Activated CD8-positive, alpha-beta memory T cell treated with anti-CD3 and anti-CD28 coated beads, Interleukin-2, amount 50 U/mL, for 1 hour (primary cell): ENCODE results near the gene COP1.
"Not testable (repeated sequence)": the region's sequence is repeated elsewhere in the genome, so short reads cannot be mapped to it uniquely, and the experiment has no call there.

ENCODE experiments used
- DNase-seq: peaks from one replicate; pipeline ENCODE4 v3.0.0-alpha.2; 2020; ENCODE audit errors: extremely low read depth

The COP1 gene

DNA sequence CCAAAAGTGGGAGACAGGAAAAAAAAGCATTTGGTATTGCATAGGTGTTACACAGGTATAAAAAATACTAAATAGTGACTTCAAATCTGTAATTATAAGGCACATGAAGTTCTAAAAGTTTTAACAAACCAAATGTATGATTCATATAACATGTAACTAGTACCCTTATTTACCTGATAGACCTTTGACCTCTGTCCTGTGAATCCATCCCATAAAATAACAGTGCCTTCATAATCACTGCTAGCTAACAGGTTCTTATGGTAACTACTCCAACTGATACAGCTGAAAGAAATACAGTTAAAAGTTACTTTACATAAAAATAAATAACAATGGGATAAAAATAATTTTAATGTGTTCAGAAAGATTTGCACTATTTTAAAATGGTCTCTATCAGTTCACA, 163.5 kb downstream of the COP1 start:
- no peak for DNase-seq

DNA sequence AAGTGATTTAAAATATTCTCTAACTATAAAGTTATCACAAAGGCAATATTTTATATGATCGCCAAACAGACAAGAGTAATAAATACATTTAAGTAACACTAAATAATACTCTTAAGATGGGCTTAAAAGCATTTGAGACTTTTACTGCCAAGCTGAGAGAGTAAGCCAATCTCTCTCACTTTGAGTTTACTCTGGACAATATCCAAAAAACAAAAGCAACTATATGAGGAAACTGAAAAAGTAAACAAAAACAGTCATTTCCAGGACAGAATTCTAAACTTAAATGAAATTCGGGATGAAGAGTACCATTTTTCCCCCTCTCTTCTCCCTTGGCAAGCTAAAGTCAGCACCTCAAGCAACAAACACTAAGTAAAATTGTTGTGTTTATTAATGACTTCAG, 173.2 kb downstream of the COP1 start:
- DNase-seq: no peak

DNA sequence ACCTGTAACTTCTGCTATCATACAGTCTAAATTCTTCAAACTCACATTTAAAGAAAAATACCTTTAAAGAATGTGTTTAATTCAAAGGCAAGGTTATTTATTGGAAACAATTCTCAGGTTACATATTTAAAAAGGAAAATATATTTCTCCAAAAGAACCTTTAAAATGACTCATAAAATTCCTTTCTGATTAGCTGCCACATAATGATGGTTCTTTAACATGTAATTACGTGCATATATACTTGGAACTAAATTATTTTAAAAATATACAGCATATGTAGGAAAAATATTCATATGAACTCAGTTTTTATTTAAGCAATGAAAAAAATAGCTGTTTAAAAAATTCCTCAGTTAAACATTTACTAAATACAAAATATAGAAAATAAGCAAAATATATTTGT, 173.6 kb downstream of the COP1 start:
- no peak for DNase-seq

DNA sequence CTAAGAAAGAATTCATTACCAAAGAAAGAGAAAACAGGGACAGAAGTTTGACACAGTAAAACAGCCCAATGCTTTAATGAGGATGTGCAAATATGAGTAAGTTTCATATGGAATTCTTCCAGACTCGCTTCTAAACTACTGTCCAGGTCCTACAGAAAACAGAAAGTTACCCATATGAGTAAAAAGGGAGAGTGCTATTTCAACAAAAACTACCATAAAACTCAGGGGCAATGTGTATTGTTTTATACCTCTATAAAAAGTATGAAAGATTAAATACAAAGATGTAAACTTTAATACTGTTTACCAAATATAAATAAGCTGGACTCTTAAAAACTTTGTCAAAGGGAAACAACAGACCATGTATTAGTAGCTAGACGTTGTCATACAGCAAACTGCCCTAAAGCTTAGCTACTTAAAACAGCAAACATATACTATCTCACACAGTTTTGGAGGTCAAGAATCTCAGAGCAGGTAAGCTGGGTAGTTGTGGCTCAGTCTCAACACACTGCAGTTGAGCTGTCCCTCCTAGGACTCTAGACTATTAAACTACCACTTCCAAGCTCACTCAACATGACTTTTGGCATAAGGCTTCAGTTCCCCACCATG, 174.9 kb downstream of the COP1 start:
- no peak for DNase-seq

DNA sequence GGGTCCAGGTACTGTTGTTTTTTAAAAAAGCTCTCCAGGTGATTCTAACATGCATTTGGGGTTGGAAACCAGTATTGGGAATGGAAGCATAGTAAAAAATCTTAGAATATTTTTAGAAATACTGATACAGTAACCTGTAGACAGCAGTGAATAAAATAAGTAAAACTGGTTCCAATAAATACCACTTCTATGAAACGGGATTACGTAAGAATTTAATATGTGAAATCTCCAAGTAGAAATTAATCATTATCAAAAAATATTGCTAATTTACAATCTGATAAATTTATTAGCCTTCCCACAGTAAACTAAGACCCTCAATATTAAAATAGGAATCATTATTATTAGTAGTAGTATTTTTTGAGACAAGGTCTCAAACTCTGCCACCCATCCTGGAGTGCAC, 177.5 kb downstream of the COP1 start:
- DNase-seq: no peak

DNA sequence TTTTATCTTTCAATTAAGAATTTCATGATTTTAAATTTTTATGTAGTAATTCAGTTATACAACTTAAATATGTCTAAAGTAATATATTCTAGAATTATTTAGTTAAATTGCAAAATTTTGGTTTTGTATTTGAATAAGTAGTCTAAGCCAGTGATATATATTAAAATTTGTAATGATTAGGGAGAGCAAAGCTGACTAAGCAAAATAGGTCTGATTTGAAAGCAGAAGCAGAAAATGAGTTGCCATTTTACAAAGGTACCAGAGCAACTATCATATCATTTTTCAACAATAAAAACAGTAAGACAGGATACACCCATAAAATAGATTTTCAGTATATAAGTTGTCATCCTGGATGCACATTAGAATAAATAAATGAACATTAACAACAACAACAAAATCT, 177.9 kb downstream of the COP1 start:
- DNase-seq: no peak

DNA sequence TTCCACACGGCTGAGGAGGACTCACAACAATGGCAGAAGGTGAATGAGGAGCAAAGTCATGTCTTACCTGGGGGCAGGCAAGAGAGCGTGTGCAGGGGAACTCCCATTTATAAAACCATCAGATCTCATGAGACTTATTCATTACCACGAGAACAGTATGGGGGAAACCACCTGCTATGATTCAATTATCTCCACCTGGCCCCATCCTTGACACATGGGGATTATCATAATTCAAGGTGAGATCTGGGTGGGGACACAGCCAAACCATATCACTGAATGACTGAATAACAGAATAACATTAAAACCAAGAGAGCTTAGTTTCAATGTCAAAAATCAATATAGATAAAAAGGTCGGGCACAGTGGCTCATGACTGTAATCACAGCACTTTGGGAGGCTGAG, 179.2 kb downstream of the COP1 start:
- not testable (repeated sequence) for DNase-seq

DNA sequence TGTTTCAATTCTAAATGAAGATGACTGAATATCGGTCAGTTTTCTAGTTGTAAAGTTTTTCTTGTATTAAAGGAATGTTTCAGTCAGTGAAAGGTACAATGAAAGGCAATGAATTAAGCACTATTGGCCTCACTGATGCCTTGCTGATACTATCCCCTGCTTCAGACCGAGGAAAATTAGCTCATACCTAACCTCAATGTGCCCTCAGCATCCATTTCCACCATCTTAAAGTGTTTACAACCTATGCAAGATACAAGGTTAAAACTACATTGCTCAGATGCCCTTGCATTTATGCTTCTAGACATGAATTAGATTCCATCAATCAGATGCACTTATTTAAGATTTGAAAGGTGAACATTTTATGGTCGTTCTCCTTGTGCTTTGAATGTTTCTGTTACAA, 184.5 kb downstream of the COP1 start:
- no peak for DNase-seq

DNA sequence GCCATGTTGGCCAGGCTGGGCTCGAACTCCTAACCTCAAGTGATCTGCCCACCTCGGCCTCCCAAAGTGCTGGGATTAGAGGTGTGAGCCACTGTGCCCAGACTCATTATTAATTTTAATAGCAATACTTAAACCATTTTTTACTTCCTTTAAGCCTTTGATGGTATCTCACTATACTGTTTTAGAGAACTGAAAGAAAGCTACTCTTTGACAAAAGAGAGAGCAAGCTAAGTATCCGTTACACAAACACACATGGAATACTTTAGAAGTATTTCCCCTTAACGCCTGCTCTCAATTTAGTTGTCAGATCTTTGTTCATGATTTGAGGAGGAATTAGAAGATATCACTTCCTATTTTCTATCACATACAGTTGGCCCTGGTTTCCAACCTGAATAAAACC, 189.4 kb downstream of the COP1 start:
- no peak for DNase-seq

DNA sequence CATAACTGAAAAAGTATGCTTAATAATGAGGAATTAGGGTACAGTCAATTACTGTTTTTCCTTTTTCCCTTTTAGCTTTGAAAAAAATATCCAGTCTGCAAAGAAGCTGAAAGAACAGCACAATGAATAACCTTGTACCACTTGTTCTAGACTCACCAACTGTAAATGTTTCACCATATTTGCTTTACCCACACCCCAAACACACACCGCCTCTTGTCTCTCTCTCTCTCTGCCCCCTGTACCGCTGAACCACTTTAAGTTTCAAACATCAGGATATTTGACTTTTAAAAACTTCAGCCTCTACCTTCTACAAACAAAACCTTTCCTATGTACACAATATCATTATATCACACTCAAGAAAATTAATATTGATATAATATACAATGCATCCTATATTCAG, 197.1 kb downstream of the COP1 start:
- DNase-seq: no peak

DNA sequence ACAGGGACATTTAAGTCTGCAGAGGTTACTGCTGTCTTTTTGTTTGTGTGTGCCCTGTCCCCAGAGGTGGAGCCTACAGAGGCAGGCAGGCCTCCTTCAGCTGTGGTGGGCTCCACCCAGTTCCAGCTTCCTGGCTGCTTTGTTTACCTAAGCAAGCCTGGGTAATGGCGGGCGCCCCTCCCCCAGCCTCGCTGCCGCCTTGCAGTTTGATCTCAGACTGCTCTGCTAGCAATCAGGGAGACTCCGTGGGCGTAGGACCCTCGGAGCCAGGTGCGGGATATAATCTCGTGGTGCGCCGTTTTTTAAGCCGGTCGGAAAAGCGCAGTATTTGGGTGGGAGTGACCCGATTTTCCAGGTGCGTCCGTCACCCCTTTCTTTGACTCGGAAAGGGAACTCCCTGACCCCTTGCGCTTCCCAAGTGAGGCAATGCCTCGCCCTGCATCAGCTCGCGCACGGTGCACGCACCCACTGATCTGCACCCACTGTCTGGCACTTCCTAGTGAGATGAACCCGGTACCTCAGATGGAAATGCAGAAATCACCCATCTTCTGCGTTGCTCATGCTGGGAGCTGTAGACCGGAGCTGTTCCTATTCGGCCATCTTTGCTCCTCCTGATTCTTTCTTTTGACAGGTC, 199.2 kb downstream of the COP1 start:
- not testable (repeated sequence) for DNase-seq

DNA sequence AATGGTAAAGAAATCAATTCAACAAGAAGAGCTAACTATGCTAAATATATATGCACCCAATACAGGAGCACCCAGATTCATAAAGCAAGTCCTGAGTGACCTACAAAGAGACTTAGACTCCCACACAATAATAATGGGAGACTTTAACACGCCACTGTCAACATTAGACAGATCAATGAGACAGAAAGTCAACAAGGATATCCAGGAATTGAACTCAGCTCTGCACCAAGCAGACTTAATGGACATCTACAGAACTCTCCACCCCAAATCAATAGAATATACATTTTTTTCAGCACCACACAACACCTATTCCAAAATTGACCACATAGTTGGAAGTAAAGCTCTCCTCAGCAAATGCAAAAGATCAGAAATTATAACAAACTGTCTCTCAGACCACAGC, 212.4 kb downstream of the COP1 start:
- not testable (repeated sequence) for DNase-seq

DNA sequence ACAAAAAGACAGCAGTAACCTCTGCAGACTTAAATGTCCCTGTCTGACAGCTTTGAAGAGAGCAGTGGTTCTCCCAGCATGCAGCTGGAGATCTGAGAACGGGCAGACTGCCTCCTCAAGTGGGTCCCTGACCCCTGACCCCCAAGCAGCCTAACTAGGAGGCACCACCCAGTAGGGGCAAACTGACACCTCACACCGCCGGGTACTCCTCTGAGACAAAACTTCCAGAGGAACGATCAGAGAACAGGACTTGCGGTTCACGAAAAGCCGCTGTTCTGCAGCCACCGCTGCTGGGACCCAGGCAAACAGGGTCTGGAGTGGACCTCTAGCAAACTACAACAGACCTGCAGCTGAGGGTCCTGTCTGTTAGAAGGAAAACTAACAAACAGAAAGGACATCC, 214.3 kb downstream of the COP1 start:
- DNase-seq: not testable (repeated sequence)

DNA sequence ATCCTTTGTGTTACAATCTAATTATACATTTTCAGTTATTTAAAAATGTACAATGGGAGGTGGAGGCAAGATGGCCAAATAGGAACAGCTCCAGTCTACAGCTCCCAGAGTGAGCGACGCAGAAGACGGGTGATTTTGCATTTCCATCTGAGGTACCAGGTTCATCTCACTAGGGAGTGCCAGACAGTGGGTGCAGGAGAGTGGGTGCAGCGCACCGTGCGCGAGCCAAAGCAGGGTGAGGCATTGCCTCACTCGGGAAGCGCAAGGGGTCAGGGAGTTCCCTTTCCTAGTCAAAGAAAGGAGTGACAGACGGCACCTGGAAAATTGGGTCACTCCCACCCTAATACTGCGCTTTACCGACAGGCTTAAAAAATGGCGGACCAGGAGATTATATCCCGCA, 214.9 kb downstream of the COP1 start:
- DNase-seq: not testable (repeated sequence)

DNA sequence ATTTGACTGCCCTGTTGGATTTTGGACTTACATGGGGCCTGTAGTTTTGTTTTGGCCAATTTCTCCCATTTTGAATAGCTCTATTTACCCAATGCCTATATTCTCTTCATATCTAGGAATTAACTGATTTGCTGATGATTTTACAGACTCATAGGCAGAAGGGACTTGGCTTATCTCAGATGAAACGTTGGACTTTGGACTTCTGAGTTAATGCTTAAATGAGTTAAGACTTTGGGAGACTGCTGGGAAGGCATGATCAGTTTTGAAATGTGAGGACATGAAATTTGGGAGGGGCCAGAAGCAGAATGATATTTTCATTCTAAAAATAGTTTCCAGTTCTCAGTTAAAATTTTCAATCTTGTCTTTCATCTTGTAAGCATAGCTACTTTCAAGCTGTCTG, 222.3 kb downstream of the COP1 start:
- no peak for DNase-seq

DNA sequence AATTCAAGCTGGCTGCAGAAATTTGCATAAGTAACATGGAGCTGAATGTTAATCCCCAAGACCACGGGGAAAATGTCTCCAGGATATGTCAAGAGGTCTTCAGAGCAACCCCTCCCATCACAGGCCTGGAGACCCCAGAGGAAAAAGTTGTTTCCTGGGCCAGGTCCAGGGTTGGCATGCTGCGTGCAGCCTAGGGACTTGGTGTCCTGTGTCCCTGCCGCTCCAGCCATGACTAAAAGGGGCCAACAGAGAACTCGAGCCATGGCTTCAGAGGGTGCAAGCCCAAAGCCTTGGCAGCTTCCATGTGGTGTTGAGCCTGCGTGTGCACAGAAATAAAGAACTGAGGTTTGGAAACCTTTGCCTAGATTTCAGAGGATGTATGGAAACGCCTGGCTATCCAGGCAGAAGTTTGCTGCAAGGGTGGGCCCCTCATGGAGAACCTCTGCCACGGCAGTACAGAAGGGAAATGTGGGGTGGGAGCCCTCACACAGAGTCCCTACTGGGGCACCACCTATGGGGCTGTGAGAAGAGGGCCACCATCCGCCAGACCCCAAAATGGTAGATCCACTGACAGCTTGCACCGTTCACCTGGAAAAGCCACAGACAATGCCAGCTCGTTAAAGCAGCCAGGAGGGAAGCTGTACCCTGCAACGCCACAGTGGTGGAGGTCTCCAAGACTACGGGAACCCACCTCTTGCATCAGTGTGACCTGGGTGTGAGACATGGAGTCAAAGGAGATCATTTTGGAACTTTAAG, 222.9 kb downstream of the COP1 start:
- no peak for DNase-seq

DNA sequence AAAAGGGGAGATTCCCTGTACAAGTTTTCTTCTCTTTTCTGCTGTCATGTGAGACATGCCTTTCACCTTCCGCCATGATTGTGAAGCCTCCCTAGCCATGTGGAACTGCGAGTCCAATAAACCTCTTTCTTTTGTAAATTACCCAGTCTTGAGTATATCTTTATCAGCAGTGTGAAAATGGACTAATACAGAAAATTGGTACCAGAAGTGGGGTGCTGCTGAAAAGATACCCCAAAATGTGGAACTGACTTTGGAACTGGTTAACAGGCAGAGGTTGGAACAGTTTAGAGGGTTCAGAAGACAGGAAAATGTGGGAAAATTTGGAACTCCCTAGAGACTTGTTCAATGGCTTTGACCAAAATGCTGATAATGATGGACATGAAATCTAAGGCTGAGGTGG, 223.7 kb downstream of the COP1 start:
- DNase-seq: not testable (repeated sequence)

DNA sequence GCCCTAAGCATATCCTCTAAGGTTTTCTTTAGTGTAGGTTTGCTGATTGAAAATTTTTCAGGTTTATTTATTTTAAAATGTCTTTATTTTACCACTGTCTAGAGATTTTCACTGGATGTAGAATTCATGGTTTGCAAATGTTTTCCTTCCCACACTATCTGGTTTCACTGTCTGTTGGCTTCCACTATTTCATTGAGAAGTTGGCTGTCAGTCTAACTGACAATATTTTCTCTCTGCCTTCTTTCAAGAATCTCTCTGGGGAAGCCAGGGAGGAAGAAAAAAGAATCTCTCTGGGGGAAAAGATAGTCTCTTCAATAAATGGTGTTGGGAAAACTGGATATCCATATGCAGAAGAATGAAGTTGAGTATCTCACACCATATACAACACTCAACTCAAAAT, 226.0 kb downstream of the COP1 start:
- DNase-seq: no peak

DNA sequence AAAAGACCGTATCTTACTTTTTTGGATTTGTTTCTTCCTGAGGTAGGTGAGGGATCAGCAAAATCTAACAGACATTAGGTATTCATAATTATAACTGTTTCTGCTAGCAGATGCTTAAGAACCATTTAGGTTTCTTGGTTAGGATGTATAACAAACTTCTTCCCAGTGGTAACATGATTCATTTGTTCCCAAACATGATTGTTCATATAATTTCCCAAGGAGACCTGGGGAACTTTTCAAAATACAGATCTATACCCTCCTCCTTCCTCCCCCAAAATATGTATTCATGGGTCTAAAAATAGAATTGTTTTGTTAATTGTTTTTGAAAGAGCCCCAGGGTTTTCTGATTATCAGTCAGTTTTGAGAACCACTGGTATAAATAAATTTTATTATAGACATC, 228.2 kb downstream of the COP1 start:
- DNase-seq: no peak

DNA sequence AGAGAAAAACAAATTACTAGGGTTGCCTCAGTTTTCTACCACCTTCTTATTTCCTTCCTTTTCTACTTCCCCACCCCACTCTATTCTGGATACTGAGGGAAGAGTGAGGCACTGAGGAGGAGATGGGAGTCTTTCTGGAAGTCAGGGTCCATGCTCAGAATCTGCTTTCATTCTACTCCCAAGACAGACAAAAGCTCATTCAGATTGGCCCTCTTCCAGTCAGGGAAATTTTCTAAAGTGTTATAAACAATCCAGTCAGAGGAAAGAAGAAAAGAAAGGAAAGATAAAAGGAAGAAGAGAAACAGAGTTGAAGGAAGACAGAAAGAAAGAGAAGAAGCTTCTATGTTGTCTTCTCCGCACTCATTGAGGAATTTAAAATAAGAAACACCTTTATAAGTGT, 228.6 kb downstream of the COP1 start:
- no peak for DNase-seq

DNA sequence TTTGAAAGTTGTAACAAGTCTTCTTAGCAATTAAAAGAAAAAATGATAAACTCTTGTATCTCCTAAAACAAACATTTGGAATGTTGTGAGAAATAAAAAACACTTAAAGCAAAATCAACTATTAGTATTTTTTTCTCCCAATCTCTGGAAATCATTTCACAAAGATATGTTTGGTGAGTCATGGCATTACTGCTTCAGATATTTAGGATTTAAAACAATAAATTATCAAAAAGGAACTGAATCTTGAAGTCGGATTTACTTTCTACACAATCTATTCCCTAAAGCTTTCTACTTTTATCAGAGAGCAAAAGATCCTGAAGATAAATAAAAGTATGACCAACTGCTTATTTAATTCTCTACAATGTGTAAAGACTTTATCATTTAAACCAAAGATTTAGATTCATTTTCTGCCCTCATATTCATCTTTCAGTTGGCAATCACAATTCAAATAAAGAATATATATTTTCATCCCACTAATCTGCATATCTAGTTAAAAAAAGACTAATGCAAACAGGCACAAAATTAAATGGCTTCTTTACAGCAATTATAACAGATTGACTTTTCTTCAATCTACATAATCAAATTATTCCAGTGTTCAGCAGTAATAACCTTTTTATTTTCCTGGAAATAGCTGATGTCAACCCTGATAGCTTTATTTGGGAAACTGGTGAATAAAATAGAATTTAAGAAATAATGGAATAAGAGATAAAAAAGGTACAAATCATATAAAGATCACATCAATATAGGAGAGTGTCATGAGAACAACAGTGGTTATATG, 230.0 kb downstream of the COP1 start:
- no peak for DNase-seq

DNA sequence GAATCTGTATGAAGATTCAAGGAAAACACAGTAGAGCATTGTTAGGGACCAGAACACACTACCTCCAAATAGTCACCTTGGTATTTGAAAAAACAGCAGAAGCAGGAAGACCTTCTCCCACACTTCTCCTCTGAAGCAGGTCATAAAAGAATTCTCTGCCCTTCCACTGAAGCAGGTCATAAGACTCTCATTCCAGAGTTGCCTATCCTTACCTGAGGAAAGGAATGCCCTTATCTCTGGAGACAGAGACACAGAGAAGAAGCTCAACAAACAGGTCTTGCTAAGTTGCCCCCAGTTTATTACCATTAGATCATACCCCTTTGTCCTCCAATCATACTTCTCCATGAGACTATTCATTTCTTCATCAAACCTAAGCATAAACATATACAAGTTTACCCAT, 237.9 kb downstream of the COP1 start:
- DNase-seq: no peak
